Measurements from ENCODE around the gene RAD51B.

RAD51B gene
- 5.2 to 16.4 (median 12.6) reads per million in 18 experiments for total RNA-seq

DNA sequence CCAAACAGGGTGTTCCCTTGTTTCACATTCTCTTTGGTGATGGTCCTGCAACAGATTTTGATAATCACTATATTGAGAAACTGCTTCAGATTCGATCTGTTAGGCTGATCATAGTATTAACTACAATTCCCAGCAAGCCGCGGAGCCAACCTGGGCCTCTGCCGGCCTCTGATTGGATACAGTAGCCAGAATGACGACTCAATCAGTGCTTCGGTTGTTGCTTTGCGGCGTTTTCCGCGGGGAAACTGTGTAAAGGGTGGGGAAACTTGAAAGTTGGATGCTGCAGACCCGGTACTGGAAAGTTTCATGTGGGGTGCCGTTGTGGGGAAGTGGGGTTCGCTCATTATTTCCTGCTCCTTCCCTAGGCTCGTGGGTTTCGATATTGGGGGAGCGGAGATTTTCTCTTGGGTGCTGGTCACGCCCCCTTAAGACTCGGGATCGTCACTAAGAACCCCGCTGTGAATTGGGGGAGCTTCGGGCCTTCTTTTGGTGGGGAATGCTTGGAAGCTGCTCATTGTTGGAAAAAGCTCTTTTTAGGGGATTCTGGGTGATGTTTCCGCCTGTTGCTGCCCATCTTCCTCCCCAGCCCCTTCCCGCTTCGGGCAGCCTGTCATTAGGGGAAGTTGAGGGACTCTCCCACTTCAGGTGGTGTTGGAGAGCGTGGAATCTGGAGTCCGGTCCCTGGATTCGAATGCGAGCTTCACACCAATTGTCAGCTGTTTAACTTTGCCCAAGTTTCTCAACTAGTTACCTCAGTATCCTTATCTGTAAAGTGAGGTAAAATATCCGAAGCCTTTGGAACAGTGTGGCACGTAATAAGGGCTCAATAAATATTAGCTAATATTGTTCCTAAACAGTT lies at the start of gene RAD51B:
Gene RAD51B (plus strand): TSS at position 217 of the 859 bp plus-strand sequence.
- peak; percentile 91 to 92 for DNase-seq

DNA sequence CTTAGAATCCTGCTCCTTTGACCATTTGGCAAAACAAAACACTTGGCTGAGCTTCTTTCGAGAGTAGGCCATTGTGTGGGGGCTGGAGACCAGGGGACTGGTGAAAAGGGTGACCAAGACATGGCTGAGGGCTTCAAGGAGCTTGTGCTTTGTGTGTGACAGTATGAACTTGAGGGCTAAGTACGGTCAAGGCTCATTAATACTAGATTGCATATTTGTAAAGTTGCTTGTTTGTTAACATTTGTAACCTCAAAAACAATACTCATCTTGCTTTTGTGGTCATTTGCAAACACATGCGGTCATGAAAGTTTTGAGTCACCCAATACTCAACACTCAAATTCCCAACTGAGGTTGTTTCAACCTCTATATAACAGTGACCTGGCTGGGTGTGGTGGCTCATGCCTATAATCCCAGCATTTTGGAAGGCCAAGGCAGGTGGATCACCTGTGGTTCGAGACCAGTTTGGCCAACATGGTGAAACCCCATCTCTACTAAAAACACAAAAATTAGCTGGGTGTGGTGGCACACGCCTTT lies 45.7 kb upstream of the RAD51B start:
- DNase-seq: no peak

GRCh38 chr14:67776653-67777322 lies 42.8 kb upstream of the RAD51B start:
- DNase-seq: no peak

GRCh38 chr14:67778792-67779191 lies 40.8 kb upstream of the RAD51B start:
- peak; percentile 4 to 59 for DNase-seq

DNA sequence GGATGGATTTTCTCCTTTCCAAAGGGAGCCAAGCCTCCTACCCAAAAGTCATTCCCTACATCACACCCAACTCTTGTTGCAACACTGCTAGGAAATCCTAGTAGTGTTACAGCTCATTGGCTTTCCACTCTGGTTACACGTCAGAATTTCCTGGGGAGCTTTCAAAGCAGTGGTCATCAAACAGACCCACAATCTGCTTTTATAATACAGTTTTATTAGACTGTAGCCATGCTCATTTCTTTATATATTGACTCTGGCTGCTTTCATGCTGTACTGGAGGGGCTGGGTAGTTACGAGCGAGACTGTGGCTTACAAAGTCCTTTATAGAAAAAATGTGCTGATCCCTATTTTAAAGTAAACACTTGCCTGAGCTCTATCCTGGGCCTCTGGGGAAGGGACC lies 37.5 kb upstream of the RAD51B start:
- no peak for DNase-seq

DNA sequence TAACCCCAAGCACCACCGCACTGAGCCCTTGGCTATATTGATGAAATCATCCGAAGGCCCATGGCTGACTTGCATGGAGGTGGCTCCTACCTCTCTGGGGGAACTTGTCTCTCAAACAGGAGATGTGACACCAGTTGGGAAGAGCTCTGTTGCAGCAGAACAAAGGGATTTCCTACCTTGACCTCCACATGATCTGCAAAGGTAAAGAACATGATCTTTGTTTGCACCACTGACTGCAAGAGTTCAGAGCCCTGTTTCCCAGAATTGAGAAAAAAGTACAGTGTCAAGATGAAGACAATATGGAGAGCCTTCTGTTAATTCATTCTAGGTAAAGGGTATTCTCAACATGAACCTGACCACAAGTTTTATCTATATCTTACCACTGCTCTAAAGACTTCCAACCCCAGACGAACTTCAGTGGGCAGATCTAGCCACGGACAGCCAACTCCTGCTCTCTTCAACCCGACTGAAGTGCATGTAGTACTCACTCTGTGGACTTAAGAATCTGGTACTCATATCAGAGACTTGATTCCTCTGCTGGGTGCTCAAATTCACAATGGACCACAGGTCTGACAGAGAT lies 35.2 kb upstream of the RAD51B start:
- no peak for DNase-seq

DNA sequence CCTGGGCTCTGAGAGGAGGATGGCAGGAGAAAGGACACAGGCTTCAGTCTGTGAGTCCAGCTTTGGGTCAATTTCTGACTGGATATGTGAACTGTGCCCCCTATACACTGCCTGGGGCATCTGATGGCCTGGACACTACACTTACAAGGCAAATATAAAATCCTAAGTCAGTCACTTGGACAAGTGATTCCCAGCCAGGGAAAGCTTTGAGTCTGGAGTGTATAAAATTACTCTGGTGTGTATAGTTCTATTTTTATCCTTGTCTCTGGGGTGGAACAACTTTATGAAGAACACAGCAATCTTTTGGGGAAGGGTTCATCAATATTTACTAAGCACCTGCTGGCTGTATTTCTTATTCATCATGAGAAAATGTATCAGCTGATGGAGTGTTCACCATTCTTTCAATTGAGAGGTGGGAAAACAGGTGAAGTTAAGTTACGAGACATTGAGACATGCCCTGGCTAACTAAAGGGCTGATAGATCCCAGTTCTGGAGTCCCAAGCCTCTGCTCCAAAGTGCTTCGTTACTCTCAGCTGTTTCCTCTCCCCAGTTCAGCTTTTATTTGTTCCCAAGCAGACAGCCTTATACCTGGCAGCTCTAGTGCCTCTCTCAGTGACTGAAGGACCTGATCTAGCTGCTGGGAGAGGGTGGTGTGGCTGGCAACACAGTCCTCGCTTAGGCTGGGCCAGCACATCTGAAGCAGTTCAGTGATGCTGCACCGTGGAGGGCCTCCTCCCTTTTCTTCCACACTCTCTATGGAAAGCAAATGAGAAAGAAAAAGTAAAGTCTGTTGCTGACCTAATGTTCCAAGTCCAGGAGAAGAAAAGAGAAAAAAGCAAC lies 34.1 kb upstream of the RAD51B start:
- DNase-seq: no peak

DNA sequence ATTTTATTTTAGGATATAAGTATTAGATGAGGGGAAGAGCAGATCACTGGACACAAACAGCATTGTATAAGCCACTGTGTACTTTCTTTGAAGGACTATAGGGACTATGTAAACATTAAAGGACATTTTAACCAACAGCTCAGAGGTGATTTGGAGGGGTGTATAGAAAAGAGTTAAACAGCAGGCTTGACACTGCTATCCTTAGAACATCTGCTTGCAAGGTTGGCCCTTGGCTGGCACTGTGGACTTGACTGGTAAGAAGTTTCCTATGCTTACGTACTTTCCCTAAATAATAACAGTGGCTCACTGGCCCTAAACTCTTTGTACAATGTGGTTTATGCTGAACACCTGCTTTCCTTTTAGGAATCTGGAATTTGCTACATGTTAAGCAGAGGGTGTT lies 31.9 kb upstream of the RAD51B start:
- DNase-seq: no peak

GRCh38 chr14:67798731-67799130 lies 20.8 kb upstream of the RAD51B start:
- no peak for DNase-seq

GRCh38 chr14:67800743-67801142 lies 18.8 kb upstream of the RAD51B start:
- no peak for DNase-seq

DNA sequence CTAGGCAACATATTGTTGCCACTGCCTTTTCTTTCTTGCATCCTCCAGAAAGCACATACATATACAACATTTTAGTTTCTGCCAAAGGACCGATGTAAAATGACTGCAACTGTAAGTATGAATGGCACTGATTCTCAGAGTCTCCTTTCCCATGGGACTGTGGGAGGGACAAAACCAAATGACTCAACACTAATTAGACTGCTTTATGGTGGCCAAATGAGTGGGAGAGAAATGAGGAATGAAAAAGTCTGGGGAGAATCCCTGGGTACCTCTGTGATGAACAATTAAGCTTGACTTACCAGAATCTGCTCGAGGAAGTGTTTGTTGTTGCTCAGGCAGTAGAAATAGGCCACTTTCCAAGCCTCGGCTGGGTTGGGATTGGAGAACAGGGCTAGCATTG lies 13.3 kb upstream of the RAD51B start:
- DNase-seq: no peak

DNA sequence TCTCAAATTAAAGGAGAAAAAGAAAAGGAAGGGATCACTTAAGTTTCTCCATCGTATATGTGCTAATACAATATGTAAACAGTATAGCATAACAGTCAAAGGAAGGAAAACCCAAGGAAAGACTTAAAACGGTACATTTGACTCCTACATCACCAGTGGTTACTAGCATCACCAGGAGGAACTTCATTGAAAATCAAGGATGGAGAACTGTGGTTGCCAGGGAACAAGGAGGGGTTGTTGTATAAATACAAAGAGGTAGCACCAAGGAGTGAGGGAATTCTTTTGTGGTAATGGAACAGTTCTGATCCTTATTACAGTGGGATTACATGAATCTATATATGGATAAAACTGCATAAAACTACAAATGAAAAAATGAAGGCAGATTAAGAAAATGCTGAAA lies 4.8 kb upstream of the RAD51B start:
- DNase-seq: peak; percentile 25 to 44

DNA sequence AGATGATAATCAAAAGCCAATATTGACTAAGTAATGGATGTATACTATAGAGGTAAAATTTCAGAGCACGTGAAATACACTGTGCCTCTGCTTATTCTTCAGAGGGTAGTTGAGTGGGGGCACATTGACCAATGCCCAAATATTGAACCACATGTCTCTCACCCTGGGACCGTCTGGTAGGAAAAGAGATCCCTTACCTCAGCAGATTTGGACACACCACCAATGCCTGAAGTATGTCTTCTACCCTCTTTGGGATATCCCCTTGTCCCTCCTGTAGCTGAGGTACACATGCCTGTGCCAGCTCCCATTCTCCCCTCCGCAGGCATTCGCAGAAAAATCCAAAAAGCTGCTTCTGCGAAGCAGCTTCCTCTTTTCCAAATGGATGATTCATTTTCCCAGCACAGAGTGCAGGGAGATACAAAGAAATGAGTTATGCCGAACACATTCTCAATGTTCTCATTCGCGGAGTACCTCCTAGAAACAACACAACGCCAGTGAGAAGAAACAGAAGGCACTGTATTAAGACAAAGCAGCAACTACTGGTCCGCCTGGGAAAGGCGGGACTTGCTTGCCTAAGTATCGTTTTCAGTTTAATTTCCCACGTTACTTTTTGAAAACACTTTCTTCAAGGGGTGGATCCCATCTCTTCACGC lies 3.9 kb upstream of the RAD51B start:
- DNase-seq: peak; percentile 51 to 64

GRCh38 chr14:67816326-67817002 lies 3.1 kb upstream of the RAD51B start, which contains the start of gene ZFYVE26:
TSS of gene ZFYVE26 (minus strand) at chr14:67816590. CDS start at chr14:67815963, 627 bp downstream.
- DNase-seq: peak; percentile 91 to 93

- peak; percentile 72 to 78 for DNase-seq
These were observed 1.7 kb upstream of the RAD51B start for GRCh38 chr14:67817750-67818438.

DNA sequence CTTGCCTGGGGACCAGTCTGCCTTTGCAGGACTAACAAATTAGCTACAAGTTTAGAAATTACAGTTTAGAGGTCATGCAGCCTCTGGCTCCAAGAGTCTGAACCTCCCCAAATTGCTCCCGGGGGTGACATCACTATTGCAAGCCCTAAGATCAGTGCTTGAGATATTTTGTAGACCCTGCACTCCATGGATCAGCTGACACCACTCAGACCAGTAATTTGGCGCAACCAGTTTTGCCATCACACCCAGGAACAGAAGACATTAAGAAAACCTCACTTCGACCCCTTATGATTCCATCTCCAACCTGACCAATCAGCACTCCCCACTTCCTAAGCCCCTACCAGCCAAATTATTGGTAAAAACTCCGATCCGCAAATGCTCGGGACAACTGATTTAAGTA lies 1.1 kb upstream of the RAD51B start:
- peak in 1 of 2 donors; percentile 2 for DNase-seq

DNA sequence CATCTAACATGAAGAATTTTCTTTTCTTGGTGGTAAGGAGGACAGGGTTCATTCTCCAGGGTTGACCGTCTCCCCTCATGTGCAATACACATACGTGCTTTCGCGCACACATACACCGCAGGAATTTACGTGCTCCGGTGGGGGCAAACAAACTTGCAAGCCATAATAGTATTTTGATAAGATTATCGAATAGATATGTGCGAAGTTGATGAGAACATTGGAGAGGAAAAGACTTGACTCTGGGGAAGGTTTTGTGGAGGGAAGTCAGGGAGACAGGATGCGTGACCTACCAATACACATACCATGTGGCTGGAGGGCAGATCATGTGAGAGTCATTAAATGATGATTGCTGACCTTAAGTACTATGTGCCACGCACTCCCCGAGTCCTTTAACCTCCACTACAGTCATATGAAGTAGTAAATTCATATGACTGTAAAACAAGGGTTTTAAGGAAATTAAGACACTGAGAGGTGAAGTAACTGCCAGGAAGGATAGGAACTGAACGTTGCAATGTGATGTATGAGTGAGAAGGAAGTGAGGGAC lies 921 bp downstream of the RAD51B start:
- DNase-seq: peak; percentile 93 to 94

DNA sequence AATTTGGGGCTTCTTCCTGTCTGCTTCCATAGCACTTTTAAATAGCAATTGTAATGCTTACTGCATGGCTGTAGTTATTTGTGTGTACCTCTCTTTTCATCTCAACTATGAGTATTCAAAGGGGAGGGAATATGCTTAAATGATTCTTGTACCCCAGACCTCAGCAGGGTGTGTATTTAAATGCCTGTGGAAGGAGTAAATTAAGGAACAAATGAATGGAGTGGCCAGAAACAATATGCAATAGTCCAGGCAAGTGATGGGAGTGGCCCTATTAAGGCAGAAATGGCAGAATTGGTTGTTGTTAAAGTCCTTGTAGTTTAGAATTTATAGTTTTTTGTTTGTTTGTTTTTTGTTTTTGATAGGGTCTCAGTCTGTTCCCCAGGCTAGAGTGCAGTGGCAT lies 1.5 kb downstream of the RAD51B start:
- no peak for DNase-seq

- DNase-seq: no peak
These were observed 11.5 kb downstream of the RAD51B start for GRCh38 chr14:67831113-67831512.

DNA sequence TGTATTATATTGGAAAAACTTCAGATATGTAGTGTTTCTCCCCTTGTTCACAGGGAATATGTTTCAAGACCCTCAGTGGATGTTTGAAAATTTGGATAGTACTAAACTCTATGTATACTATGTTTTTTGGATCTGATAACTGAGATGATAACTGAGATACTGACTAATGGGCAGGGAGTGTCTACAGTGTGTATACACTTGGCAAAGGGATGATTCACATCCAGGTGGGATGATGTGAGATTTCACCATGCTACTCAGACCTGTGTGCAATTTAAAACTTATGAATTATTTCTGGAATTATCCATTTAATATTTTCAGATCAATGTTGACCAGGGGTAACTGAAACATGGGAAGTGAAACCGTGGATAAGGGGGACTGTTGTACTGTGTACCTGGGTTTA lies 13.8 kb downstream of the RAD51B start:
- DNase-seq: no peak

Measured in inflammatory macrophage (primary cell).